ENCODE results near the gene NFATC1.

Gene NFATC1

GRCh38 chr18:79526468-79527460 is 131.0 kb downstream of the NFATC1 start:
- no peak for DNase-seq

DNA sequence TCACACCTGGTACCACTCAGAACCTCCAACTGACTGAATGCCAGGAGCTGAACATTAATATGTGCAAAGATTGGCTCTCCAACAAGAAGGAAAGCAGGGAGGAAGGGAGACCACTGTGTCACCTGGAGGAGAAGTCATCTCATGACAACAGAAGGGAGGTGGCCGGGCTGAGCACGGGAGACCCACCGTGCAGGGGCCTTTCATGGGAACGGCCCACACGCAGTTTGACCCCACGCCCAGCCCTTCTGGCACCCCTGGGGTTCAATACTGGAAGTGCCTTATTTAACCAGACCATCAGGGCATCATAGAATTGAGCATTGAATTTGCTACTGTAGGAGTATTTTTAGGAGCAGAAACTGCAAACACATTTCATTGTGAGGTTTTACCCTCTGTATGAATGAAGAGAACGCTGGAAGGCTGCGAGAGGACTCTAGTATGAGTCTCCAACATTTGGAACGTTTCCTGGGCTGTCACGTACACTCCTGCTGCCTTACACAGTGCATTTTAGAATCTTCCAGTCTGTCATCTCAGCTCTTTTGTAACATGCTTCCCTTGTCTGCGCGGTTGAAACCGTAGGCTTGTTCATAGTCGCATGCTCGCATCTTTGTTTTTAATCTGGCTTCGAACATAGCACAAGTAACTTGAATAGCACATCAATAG is 132.1 kb downstream of the NFATC1 start:
- DNase-seq = no peak

DNA sequence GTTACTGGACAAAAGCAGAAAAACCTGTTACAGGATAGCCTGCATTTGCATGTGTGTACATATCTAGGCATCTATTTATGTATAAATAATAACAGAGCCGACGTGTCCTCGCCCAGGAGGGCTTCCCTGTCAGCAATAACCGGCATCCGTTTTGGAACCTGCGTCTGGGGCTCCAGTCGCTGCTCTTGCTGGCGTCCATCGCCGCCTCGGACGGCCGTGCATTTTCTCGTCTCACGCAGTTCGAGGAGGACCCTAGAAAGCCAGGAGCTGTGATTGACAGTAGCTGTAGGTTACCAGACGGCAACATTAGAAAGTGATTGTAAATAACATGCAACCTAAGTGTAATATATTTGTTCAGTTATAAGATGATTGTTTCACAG is 132.6 kb downstream of the NFATC1 start:
- DNase-seq = no peak

DNA sequence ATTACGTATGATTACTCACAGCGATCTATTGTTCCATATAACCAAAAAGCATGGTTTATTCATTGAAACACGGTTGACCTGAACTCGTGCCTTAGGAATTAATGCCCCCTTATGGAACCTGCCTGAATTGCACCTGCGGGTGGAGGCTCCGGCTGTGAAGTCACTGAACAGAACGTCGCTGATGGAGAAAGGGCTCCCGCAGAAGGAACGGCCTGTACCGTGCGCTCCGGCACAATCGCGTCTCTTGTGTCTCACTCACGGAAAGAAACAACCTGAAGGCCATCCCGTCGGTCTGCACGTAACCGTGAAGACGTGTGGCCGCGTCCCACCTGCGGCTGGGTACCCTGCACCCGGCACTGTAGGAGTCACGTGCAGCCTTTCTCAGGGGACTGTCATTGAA is 133.1 kb downstream of the NFATC1 start:
- peak; percentile 63 for DNase-seq

GRCh38 chr18:79529296-79529695 is 133.6 kb downstream of the NFATC1 start:
- DNase-seq = no peak

DNA sequence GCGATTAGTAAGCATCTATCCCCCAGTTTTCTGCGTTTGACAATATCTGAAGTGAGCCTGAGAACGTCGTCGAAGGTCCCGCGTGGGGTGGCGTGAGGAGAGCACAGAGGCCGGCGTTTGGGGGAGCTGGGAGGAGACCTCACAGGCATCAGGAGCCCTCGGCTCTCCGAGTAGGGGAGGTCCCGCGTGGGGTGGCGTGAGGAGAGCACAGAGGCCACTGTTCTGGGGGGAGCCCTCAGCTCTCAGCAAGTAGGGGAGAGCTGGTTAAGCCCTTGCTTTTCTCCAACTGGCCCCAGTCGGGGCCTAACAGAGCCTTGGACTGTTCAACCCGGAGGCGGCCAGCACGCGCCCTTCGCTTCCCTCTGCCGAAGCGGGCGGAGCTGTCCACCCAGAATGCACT is 134.3 kb downstream of the NFATC1 start:
- no peak for DNase-seq

DNA sequence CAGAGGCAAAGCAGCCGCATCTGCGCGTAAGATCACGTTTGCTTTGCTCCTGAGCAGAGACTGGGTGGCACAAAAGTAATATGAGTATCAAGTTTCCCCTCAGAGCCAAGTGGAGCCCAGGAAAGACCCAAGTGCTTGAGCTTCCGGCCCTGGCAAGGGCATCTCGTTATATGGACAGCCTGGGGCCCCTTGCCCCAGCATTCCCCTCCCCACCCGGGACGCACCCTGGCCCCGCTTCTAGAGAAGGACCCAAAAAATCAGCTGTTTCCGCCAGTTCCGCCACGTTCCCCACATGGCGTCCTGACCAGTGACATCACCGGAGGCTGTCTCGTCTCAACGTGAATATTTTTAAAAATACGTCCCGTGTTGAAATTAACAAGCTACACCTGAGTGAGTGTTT is 135.1 kb downstream of the NFATC1 start:
- no peak for DNase-seq

- DNase-seq = no peak
Observed at GRCh38 chr18:79531386-79531785, 135.7 kb downstream of the NFATC1 start.

DNA sequence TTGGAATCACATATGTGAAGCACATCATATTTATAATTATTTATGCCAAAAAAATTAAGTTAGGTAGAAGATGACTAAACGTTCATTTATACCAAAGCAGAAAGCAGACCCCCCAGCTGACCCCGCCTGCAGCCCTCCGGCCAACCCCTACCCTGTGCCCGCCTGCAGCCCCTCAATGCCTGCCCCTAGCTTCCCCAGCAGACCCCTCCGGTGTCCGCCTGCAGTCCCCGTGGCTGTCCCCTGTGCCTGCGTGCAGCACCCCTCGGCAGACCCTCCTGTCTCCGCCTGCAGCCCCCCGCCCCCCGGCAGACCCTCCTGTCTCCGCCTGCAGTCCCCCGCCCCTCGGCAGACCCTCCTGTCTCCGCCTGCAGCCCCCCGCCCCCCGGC is 136.2 kb downstream of the NFATC1 start:
- DNase-seq = no peak

GRCh38 chr18:79532313-79533007 is 136.7 kb downstream of the NFATC1 start:
- no peak for DNase-seq

DNA sequence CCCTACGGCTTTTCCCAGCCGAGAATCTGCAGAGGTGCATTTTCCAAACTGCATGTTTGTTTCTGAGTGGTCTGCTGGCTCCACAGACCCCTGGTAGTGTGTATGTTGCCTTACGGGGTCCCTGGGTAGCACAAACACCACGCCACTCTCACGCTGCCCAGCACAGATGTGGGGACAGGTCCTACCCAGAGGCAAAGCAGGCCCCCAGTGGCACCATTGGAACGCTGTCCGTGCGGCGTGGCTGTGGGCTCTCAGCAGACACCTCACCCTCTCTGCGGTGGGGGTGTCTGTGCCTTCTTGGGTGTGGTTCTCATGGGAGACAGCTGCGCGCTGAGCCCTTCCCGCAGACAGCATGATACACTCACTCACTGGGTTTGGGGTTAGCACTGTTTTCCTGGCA is 137.4 kb downstream of the NFATC1 start:
- no peak for DNase-seq

GRCh38 chr18:79533591-79533990 is 137.9 kb downstream of the NFATC1 start:
- no peak for DNase-seq

DNA sequence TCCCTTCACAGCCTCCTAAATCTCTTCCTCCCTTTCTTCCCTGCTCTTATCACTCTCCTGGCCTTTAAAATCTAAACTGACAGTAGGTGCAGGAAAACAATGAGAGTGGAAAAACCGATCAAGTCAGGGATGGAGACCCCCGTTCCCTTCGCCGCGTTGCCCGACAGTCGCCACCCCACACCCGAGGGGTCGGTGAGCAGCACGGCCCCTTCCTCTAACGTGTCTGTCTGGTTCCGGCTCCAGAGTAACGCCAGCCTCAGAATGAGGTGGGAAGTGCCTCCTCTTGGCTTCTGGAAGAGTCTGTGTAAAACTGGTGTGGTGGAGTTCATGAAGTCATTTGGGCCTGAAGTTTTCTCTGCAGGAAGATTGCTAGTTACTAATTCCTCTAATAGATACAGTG is 138.6 kb downstream of the NFATC1 start:
- no peak for DNase-seq

GRCh38 chr18:79537758-79538157 is 142.0 kb downstream of the NFATC1 start:
- DNase-seq = no peak

- DNase-seq = no peak
Observed at GRCh38 chr18:79538635-79539034, 142.9 kb downstream of the NFATC1 start.

GRCh38 chr18:79540161-79540903 is 144.6 kb downstream of the NFATC1 start:
- DNase-seq = no peak

GRCh38 chr18:79540904-79541282 is 145.2 kb downstream of the NFATC1 start:
- DNase-seq = no peak

- DNase-seq = no peak
Observed at GRCh38 chr18:79542213-79542612, 146.5 kb downstream of the NFATC1 start.

- no peak for DNase-seq
Observed at GRCh38 chr18:79542876-79543750, 147.4 kb downstream of the NFATC1 start.

GRCh38 chr18:79543861-79544385 is 148.2 kb downstream of the NFATC1 start:
- no peak for DNase-seq

DNA sequence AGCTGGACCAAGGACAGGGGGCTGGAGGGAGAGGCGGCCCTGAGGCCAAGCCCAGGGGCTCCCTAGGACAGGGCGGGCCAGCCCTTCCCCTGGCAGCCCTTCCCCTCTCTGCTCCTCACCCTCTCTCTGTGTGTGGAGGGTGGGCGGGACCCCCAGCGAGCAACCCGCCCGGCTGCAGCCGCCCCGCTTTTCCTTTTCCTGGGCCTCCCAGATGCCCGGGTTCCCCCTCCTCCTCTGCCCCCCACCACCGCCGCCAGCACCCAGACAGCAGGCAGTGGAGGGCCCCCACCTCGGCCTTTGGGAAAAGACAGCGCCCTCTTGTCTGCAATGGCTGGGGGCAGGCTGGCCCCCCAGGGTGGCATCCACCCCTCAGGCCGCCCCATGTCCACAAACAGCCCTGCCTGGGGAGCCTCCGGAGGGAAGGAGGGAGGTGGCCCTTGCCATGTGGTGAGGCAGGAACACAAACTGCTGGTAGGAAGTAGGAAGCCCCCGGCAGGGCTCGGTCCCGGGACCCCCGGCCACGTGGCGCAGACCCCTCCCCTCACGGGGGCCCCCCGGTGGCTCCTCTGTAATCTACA is 148.7 kb downstream of the NFATC1 start:
- no peak for DNase-seq

Data from NCI-H82 (cell line).